Testis (tissue), 3 donors: ENCODE measurements around the gene SOX1. TPM values are rescaled to one million over a fixed set of nuclear protein-coding genes. Genes with fewer than 3 reads are reported as not detected.
A peak's percentile ranks its signal among the peaks of the same experiment; 100 is the strongest.

Source experiments
- DNase-seq: peaks from one replicate; pipeline ENCODE4 v3.0.0-alpha.2; 2019
- H3K27ac ChIP-seq, 2 donors: fragments of 200-600 bp; sonication (generic); one replicate each; pipeline ENCODE4 v1.5.1; 2019
- H3K27me3 ChIP-seq: fragments of 200-600 bp; sonication (generic); one replicate; pipeline ENCODE4 v1.5.1; 2019
- H3K36me3 ChIP-seq: fragments of 200-600 bp; sonication (generic); one replicate; pipeline ENCODE4 v1.5.1; 2017; ENCODE audit warnings: low read depth; ENCODE audit errors: missing control alignments
- H3K4me1 ChIP-seq: fragments of 200-600 bp; sonication (generic); one replicate; pipeline ENCODE4 v1.5.1; 2019
- H3K4me3 ChIP-seq, 2 donors: fragments of 200-600 bp; sonication (generic); one replicate each; pipeline ENCODE4 v1.5.1; 2017 to 2019
- H3K9me3 ChIP-seq: fragments of 200-600 bp; sonication (generic); one replicate; pipeline ENCODE4 v1.5.1; 2017
- CTCF ChIP-seq, 3 experiments: fragments of 450-650 bp in 2 of 3; fragments of 200-600 bp in 1 of 3; sonication (generic) in 1 of 3; IDR thresholded peaks; one replicate each; pipeline ENCODE4 v1.5.1; 2016 to 2019; ENCODE audit warnings: antibody characterized with exemption in 3 of 3, mild to moderate bottlenecking in 2 of 3, moderate library complexity in 1 of 3
- POLR2A ChIP-seq: fragments of 450-650 bp; IDR thresholded peaks from one replicate; pipeline ENCODE4 v1.6.1; 2017; ENCODE audit warnings: antibody characterized with exemption, mild to moderate bottlenecking, moderate library complexity
- WGBS, 2 donors: methylation state at CpG; one replicate each; pipeline ENCODE4 v1.1.5; 2018; 5-methylcytosine and 5-hydroxymethylcytosine counted together
- intact Hi-C: fragments of 100-400 bp; cut with DNase I; formaldehyde crosslinking; loops from one replicate; pipeline ENCODE4 v1.15.1; 2023; ENCODE audit warnings: low total_unique reads
- polyA plus RNA-seq: library from polyadenylated mRNA; stranded (reverse); fragments of 350-450 nt; fragmentation: Illumina TruSeq; extraction: RNeasy Lipid Tissue Mini Kit (QIAGEN cat#74804); gene quantifications from one replicate; pipeline ENCODE4 v1.2.3, GENCODE V29; 2014; ENCODE audit warnings: low read depth, low replicate concordance; ENCODE audit not compliant: insufficient read depth
- total RNA-seq, 2 donors: library from RNA; depleted of rRNA; stranded (reverse); fragments of >200 nt; gene quantifications; one replicate each; pipeline ENCODE4 v1.2.3, GENCODE V29; 2016

The SOX1 gene
- total and polyA plus RNA-seq, 3 donors from 2014 or later: 1.7 to 4.6 (median 4.6) TPM

GRCh38 chr13:112074139-112074865 is 7.4 kb downstream of the SOX1 start:
- TF ChIP-seq CTCF (IDR thresholded peaks at IDR 0.05) (no peak), POLR2A (no peak)
- H3K27ac ChIP-seq: no peak overlapping the region
- WGBS, 2 donors: 5 to 6% methylated on average over 17 of the region's 17 CpGs
- intact Hi-C loops: no loop called here
- H3K9me3 ChIP-seq: no peaks in the 10 kb centered on the region
- H3K4me3 ChIP-seq: peak overlapping the region; percentile 26 to 56
- no peaks in the 10 kb centered on the region for H3K4me1 ChIP-seq
- peaks cover 7% of the 10 kb centered on the region for H3K27me3 ChIP-seq
- no peaks in the 10 kb centered on the region for H3K36me3 ChIP-seq
- no peak for DNase-seq

GRCh38 chr13:112077729-112078128 is 10.8 kb downstream of the SOX1 start:
- Histone ChIP-seq H3K36me3 (no peaks in the 10 kb centered on the region), H3K27ac (no peak overlapping the region), H3K27me3 (no peaks in the 10 kb centered on the region), H3K4me3 (no peak overlapping the region), H3K9me3 (no peaks in the 10 kb centered on the region), H3K4me1 (no peaks in the 10 kb centered on the region)
- intact Hi-C loops: no loop called here
- DNase-seq: no peak
- no peak for TF ChIP-seq POLR2A
- no peak for TF ChIP-seq CTCF (IDR thresholded peaks at IDR 0.05)
- 14 to 21% methylated on average over 3 of the region's 3 CpGs for WGBS, 2 donors

- Histone ChIP-seq H3K27me3 (no peaks in the 10 kb centered on the region), H3K4me1 (no peaks in the 10 kb centered on the region), H3K9me3 (no peaks in the 10 kb centered on the region), H3K4me3 (no peak overlapping the region), H3K27ac (no peak overlapping the region), H3K36me3 (no peaks in the 10 kb centered on the region)
- intact Hi-C loops: no loop called here
- DNase-seq: no peak
- WGBS, 2 donors: 3 to 6% methylated on average over 5 to 16 of the region's 16 CpGs
- no peak for TF ChIP-seq POLR2A
Measured at GRCh38 chr13:112078216-112078615, 11.3 kb downstream of the SOX1 start.

- TF ChIP-seq CTCF (IDR thresholded peaks at IDR 0.05) (no peak), POLR2A (no peak)
- intact Hi-C loops: no loop called here
- H3K9me3 ChIP-seq: no peaks in the 10 kb centered on the region
- no peak for DNase-seq
- H3K27me3 ChIP-seq: no peaks in the 10 kb centered on the region
- H3K27ac ChIP-seq: no peak overlapping the region
- no peaks in the 10 kb centered on the region for H3K36me3 ChIP-seq
- H3K4me3 ChIP-seq: no peak overlapping the region
- 40 to 43% methylated on average over 4 of the region's 4 CpGs for WGBS, 2 donors
- no peaks in the 10 kb centered on the region for H3K4me1 ChIP-seq
Measured at GRCh38 chr13:112078879-112079531, 12.1 kb downstream of the SOX1 start.

- H3K9me3 ChIP-seq: no peaks in the 10 kb centered on the region
- H3K4me1 ChIP-seq: no peaks in the 10 kb centered on the region
- H3K27ac ChIP-seq: no peak overlapping the region
- intact Hi-C loops: no loop called here
- TF ChIP-seq CTCF (IDR thresholded peaks at IDR 0.05) (no peak), POLR2A (no peak)
- WGBS, 2 donors: 59 to 71% methylated on average over 6 of the region's 6 CpGs
- H3K4me3 ChIP-seq: no peak overlapping the region
- DNase-seq: no peak
- no peaks in the 10 kb centered on the region for H3K27me3 ChIP-seq
- no peaks in the 10 kb centered on the region for H3K36me3 ChIP-seq
Measured at GRCh38 chr13:112079696-112080095, 12.7 kb downstream of the SOX1 start.
